ENCODE results near the gene CRTC3. TPM values are rescaled to one million over a fixed set of nuclear protein-coding genes. Genes with fewer than 3 reads are reported as not detected.
A peak's percentile ranks its signal among the peaks of the same experiment; 100 is the strongest.
"Not testable (repeated sequence)": the region's sequence is repeated elsewhere in the genome, so short reads cannot be mapped to it uniquely, and the experiment has no call there.

The CRTC3 gene
- total and polyA plus RNA-seq, 4 donors = 17.0 to 32.5 (median 24.9) TPM

- Histone ChIP-seq H3K9me3 (ENCODE audit: control insufficient read depth, insufficient read depth, low read length) (no peaks in the 10 kb centered on the region), H3K27ac (ENCODE audit: low read depth, low read length) (no peak overlapping the region), H3K4me3 (ENCODE audit: low read depth, low read length) (no peak overlapping the region), H3K36me3 (ENCODE audit: control insufficient read depth, insufficient read depth, low read length) (peaks cover 66% of the 10 kb centered on the region), H3K4me1 (ENCODE audit: control insufficient read depth, insufficient read depth, low read length) (peaks cover 5% of the 10 kb centered on the region), H3K27me3 (ENCODE audit: control insufficient read depth, insufficient read depth, low read length) (no peaks in the 10 kb centered on the region)
- WGBS (ENCODE audit: insufficient coverage) = 77% methylated on average over 13 of the region's 13 CpGs
- DNase-seq (ENCODE audit: low read depth in 4 of 6, low spot score in 6 of 6) = no peak
Observed at GRCh38 chr15:90620379-90621067, 90.8 kb downstream of the CRTC3 start.

DNA sequence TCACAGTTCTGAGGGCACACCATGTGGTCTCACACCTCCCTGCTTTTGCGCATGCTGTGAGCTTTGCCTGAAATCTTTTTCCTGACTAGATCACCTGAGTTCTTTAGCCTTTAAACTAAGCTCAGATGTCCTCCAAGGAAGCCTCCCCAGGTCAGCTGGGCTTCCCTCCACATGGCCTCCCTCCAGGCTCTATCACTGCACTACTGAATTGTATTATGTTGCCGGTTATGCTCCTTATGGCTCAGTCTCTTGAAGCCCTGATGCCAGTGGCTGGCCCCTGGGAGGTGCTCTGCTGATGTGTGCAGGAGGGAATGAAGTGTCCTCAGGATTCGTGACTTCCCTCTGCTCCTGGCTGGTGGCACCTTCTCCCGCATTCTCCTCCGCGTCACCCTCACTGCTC, 94.1 kb downstream of the CRTC3 start:
- Histone ChIP-seq H3K27me3 (ENCODE audit: control insufficient read depth, insufficient read depth, low read length) (no peaks in the 10 kb centered on the region), H3K4me1 (ENCODE audit: control insufficient read depth, insufficient read depth, low read length) (no peaks in the 10 kb centered on the region), H3K9me3 (ENCODE audit: control insufficient read depth, insufficient read depth, low read length) (no peaks in the 10 kb centered on the region), H3K4me3 (ENCODE audit: low read depth, low read length) (no peak overlapping the region), H3K27ac (ENCODE audit: low read depth, low read length) (no peak overlapping the region), H3K36me3 (ENCODE audit: control insufficient read depth, insufficient read depth, low read length) (peaks cover 63% of the 10 kb centered on the region)
- no peak for DNase-seq (ENCODE audit: low read depth in 4 of 6, low spot score in 6 of 6)
- 98% methylated on average over 5 of the region's 6 CpGs for WGBS (ENCODE audit: insufficient coverage)

DNA sequence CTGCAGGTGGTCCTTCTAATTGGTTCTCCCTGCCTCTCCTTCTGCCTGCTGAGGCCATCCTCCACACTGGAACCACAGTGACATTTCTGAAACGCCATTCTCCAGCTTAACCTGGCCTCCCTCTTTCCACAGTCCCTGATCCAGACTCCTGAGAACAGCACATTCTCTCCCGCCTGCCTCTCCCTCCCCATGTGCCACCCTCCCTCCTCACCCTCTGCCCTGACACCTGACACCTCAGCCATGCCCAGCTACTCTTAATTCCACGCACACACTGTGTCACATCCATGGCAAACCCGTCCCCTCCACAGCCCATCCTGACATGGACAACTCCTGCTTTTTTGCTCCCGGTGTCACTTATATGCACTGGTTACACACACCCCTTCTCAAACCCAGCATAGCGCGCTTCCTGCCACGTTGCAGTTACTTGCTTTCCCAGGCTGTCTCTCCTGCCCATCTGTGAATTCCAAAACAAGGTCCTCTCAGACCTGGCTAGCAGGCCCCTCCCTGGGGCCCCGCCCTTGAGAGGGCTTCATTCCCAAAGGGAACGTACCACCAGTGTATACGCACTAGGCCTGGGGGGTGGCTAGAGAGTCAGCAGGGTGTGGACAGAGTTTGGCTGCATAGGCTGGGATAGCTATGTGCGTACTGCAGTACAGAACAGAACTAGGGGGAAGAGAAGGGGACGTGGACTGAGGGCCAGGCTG, 94.7 kb downstream of the CRTC3 start:
- Histone ChIP-seq H3K4me3 (ENCODE audit: low read depth, low read length) (no peak overlapping the region), H3K9me3 (ENCODE audit: control insufficient read depth, insufficient read depth, low read length) (no peaks in the 10 kb centered on the region), H3K36me3 (ENCODE audit: control insufficient read depth, insufficient read depth, low read length) (peaks cover 67% of the 10 kb centered on the region), H3K27me3 (ENCODE audit: control insufficient read depth, insufficient read depth, low read length) (no peaks in the 10 kb centered on the region), H3K4me1 (ENCODE audit: control insufficient read depth, insufficient read depth, low read length) (no peaks in the 10 kb centered on the region), H3K27ac (ENCODE audit: low read depth, low read length) (peak overlapping the region; percentile 42)
- no peak for DNase-seq (ENCODE audit: low read depth in 4 of 6, low spot score in 6 of 6)
- 79% methylated on average over 13 of the region's 13 CpGs for WGBS (ENCODE audit: insufficient coverage)

DNA sequence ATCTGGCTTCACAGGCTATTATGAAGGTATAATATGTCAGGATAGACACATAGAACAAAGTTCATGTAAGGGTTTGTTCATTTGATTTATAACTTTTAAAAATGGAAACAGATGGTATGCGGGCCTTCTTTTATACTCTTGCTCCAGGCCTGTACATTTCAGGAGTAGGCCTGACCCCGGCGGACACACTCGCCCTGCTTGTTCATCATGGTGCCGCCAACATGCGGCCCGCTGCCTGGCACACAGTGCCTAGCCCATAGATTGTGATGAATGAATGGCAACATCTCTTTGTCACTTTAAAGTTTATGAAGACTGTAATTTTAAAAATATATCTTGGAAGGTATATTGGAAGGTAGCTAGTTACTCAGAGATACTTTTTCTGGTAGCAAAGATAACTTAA, 95.3 kb downstream of the CRTC3 start:
- Histone ChIP-seq H3K4me3 (ENCODE audit: low read depth, low read length) (no peak overlapping the region), H3K36me3 (ENCODE audit: control insufficient read depth, insufficient read depth, low read length) (peaks cover 66% of the 10 kb centered on the region), H3K27me3 (ENCODE audit: control insufficient read depth, insufficient read depth, low read length) (no peaks in the 10 kb centered on the region), H3K4me1 (ENCODE audit: control insufficient read depth, insufficient read depth, low read length) (no peaks in the 10 kb centered on the region), H3K27ac (ENCODE audit: low read depth, low read length) (peak overlapping the region; percentile 42), H3K9me3 (ENCODE audit: control insufficient read depth, insufficient read depth, low read length) (no peaks in the 10 kb centered on the region)
- DNase-seq (ENCODE audit: low read depth in 4 of 6, low spot score in 6 of 6) = no peak
- 88% methylated on average over 6 of the region's 7 CpGs for WGBS (ENCODE audit: insufficient coverage)

DNA sequence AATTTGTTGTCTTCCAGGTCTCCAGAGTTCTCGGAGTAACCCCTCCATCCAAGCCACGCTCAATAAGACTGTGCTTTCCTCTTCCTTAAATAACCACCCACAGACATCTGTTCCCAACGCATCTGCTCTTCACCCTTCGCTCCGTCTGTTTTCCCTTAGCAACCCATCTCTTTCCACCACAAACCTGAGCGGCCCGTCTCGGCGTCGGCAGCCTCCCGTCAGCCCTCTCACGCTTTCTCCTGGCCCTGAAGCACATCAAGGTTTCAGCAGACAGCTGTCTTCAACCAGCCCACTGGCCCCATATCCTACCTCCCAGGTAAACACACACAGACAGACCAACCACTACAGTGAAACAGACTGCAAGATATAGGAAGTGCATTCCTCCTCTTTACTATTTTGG, 99.5 kb downstream of the CRTC3 start:
- Histone ChIP-seq H3K27ac (ENCODE audit: low read depth, low read length) (no peak overlapping the region), H3K4me3 (ENCODE audit: low read depth, low read length) (no peak overlapping the region), H3K9me3 (ENCODE audit: control insufficient read depth, insufficient read depth, low read length) (no peaks in the 10 kb centered on the region), H3K36me3 (ENCODE audit: control insufficient read depth, insufficient read depth, low read length) (peaks cover 58% of the 10 kb centered on the region), H3K27me3 (ENCODE audit: control insufficient read depth, insufficient read depth, low read length) (no peaks in the 10 kb centered on the region), H3K4me1 (ENCODE audit: control insufficient read depth, insufficient read depth, low read length) (no peaks in the 10 kb centered on the region)
- DNase-seq (ENCODE audit: low read depth in 4 of 6, low spot score in 6 of 6) = no peak
- 91% methylated on average over 12 of the region's 12 CpGs for WGBS (ENCODE audit: insufficient coverage)

DNA sequence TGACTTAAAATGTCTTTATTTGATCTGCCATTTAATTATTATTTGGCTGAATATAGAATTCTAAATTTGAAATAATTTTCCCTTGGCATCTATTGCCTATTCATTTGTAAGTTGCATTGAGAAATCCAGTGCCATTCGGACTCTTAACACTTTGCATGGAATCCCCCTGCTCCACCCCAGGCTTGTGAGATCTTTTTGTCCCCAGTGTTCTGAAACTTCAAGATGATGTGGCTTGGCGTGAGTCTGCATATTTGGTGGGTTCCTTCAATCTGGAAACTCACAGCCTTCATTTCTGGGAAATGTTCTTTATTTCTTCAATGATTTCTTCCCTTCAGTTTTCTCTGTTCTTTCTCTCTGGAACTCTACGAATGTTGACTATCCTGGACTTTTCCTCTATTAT, 103.6 kb downstream of the CRTC3 start:
- no peak overlapping the region for H3K27ac ChIP-seq (ENCODE audit: low read depth, low read length)
- DNase-seq (ENCODE audit: low read depth in 4 of 6, low spot score in 6 of 6) = no peak
- H3K36me3 ChIP-seq (ENCODE audit: control insufficient read depth, insufficient read depth, low read length) = peaks cover 51% of the 10 kb centered on the region
- H3K4me1 ChIP-seq (ENCODE audit: control insufficient read depth, insufficient read depth, low read length) = peaks cover 5% of the 10 kb centered on the region
- no peaks in the 10 kb centered on the region for H3K9me3 ChIP-seq (ENCODE audit: control insufficient read depth, insufficient read depth, low read length)
- WGBS (ENCODE audit: insufficient coverage) = 100% methylated on average over 1 of the region's 3 CpGs
- no peak overlapping the region for H3K4me3 ChIP-seq (ENCODE audit: low read depth, low read length)
- H3K27me3 ChIP-seq (ENCODE audit: control insufficient read depth, insufficient read depth, low read length) = no peaks in the 10 kb centered on the region

- WGBS (ENCODE audit: insufficient coverage) = no CpG with 5 or more reads among the region's 3 CpGs
Observed at GRCh38 chr15:90636993-90637392, 107.3 kb downstream of the CRTC3 start.

GRCh38 chr15:90637693-90638092, 108.0 kb downstream of the CRTC3 start:
- Histone ChIP-seq H3K9me3 (ENCODE audit: control insufficient read depth, insufficient read depth, low read length) (no peaks in the 10 kb centered on the region), H3K27me3 (ENCODE audit: control insufficient read depth, insufficient read depth, low read length) (no peaks in the 10 kb centered on the region), H3K4me1 (ENCODE audit: control insufficient read depth, insufficient read depth, low read length) (peaks cover 5% of the 10 kb centered on the region), H3K4me3 (ENCODE audit: low read depth, low read length) (no peak overlapping the region), H3K36me3 (ENCODE audit: control insufficient read depth, insufficient read depth, low read length) (peaks cover 52% of the 10 kb centered on the region), H3K27ac (ENCODE audit: low read depth, low read length) (no peak overlapping the region)
- WGBS (ENCODE audit: insufficient coverage) = 64% methylated on average over 2 of the region's 6 CpGs
- DNase-seq (ENCODE audit: low read depth in 4 of 6, low spot score in 6 of 6) = peak in 2 of 6 donors; percentile 84 to 90

More at GRCh38 chr15:90636993-90637392, 107.3 kb downstream of the CRTC3 start:
- peaks cover 51% of the 10 kb centered on the region for H3K36me3 ChIP-seq (ENCODE audit: control insufficient read depth, insufficient read depth, low read length)
- H3K27ac ChIP-seq (ENCODE audit: low read depth, low read length); H3K27me3 ChIP-seq (ENCODE audit: control insufficient read depth, insufficient read depth, low read length); DNase-seq (ENCODE audit: low read depth in 4 of 6, low spot score in 6 of 6); H3K4me3 ChIP-seq (ENCODE audit: low read depth, low read length); H3K9me3 ChIP-seq (ENCODE audit: control insufficient read depth, insufficient read depth, low read length); H3K4me1 ChIP-seq (ENCODE audit: control insufficient read depth, insufficient read depth, low read length): not testable (repeated sequence)

DNA sequence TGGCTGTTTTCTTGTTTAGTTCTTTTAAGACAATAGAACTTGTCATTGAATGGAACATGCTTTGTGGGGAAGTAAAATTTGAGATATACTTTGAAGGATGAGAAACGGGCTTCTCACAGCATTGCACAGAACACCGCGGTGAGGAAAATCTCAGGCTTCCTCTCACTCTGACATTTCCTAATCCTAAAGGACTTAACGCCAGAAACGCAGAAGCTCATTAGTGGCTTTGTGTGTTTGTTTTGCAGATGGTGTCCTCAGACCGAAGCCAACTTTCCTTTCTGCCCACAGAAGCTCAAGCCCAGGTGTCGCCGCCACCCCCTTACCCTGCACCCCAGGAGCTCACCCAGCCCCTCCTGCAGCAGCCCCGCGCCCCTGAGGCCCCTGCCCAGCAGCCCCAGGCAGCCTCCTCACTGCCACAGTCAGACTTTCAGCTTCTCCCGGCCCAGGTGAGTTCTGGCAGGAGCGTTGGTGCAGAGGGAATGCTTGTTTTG, 108.5 kb downstream of the CRTC3 start:
- Histone ChIP-seq H3K4me3 (ENCODE audit: low read depth, low read length) (no peak overlapping the region), H3K27ac (ENCODE audit: low read depth, low read length) (no peak overlapping the region), H3K9me3 (ENCODE audit: control insufficient read depth, insufficient read depth, low read length) (no peaks in the 10 kb centered on the region), H3K4me1 (ENCODE audit: control insufficient read depth, insufficient read depth, low read length) (peaks cover 5% of the 10 kb centered on the region), H3K36me3 (ENCODE audit: control insufficient read depth, insufficient read depth, low read length) (peaks cover 55% of the 10 kb centered on the region), H3K27me3 (ENCODE audit: control insufficient read depth, insufficient read depth, low read length) (no peaks in the 10 kb centered on the region)
- WGBS (ENCODE audit: insufficient coverage) = 65% methylated on average over 5 of the region's 12 CpGs
- peak in 2 of 6 donors; percentile 68 to 85 for DNase-seq (ENCODE audit: low read depth in 4 of 6, low spot score in 6 of 6)

DNA sequence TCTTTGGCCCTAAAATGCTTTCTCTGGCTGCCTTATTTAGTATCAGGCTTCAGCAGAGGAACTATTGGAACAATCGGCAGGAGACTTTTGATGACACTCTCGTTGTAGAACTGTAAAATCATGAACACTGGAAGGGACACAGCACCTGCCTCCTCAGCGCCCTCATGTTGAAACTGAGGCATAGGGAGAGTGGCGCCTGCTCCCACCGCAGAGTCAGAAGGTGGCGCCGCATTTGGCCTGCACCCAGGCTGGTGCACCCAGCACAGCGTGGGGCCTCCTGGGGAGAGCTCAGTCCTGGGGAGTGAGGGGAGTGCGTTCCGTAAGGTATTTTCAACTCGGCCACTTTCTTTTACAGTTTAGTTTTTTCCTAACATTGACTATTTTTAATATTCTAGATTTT, 109.2 kb downstream of the CRTC3 start:
- no peak for DNase-seq (ENCODE audit: low read depth in 4 of 6, low spot score in 6 of 6)
- Histone ChIP-seq H3K4me3 (ENCODE audit: low read depth, low read length) (no peak overlapping the region), H3K4me1 (ENCODE audit: control insufficient read depth, insufficient read depth, low read length) (peaks cover 5% of the 10 kb centered on the region), H3K27ac (ENCODE audit: low read depth, low read length) (no peak overlapping the region), H3K36me3 (ENCODE audit: control insufficient read depth, insufficient read depth, low read length) (peaks cover 61% of the 10 kb centered on the region), H3K27me3 (ENCODE audit: control insufficient read depth, insufficient read depth, low read length) (no peaks in the 10 kb centered on the region), H3K9me3 (ENCODE audit: control insufficient read depth, insufficient read depth, low read length) (no peaks in the 10 kb centered on the region)
- WGBS (ENCODE audit: insufficient coverage) = 83% methylated on average over 4 of the region's 11 CpGs

All from spinal cord (tissue), 10 donors.